GM13976 (cell line): ENCODE data around the gene OXTR.

Experiments used
- DNase-seq: peaks from one replicate; pipeline ENCODE4 v3.0.0; 2012; ENCODE audit warnings: low spot score
- CTCF ChIP-seq: IDR thresholded peaks from 2 replicates; pipeline ENCODE4 v1.5.1; 2012; ENCODE audit warnings: borderline replicate concordance, mild to moderate bottlenecking; ENCODE audit not compliant: insufficient read depth; ENCODE audit errors: extremely low read depth, missing control alignments, control extremely low read depth
- in situ Hi-C: fragments of 300-500 bp; cut with MboI; formaldehyde crosslinking; loops from one replicate; pipeline ENCODE4 v1.12.0; 2022; ENCODE audit warnings: low sequenced_read_pairs, mixed read lengths, inconsistent platforms; ENCODE audit not compliant: unreplicated experiment

The OXTR gene

GRCh38 chr3:8769088-8769822 is at the start of gene OXTR:
Gene OXTR, minus strand, starts transcription at chr3:8769613. Its CDS starts 1,426 bp downstream, at chr3:8768187.
- TF ChIP-seq CTCF: peak; percentile 100
- DNase-seq: peak; percentile 89
- in situ Hi-C loops: no loop called here

- in situ Hi-C loops: no loop called here
- no peak for TF ChIP-seq CTCF
- no peak for DNase-seq
These were observed 48.1 kb upstream of the OXTR start for GRCh38 chr3:8817486-8817885.

GRCh38 chr3:8816106-8816505 is 46.7 kb upstream of the OXTR start:
- no peak for TF ChIP-seq CTCF
- DNase-seq: no peak
- in situ Hi-C loops: no loop called here

- TF ChIP-seq CTCF: no peak
- in situ Hi-C loops: no loop called here
- no peak for DNase-seq
These were observed 44.0 kb upstream of the OXTR start for GRCh38 chr3:8813411-8813810.

- no peak for TF ChIP-seq CTCF
- in situ Hi-C loops: no loop called here
- DNase-seq: no peak
These were observed 41.1 kb upstream of the OXTR start for GRCh38 chr3:8810561-8810960.

- in situ Hi-C loops: no loop called here
- DNase-seq: no peak
- no peak for TF ChIP-seq CTCF
These were observed 36.4 kb upstream of the OXTR start for GRCh38 chr3:8805774-8806173.

- in situ Hi-C loops: no loop called here
- TF ChIP-seq CTCF: no peak
- no peak for DNase-seq
These were observed 32.8 kb upstream of the OXTR start for GRCh38 chr3:8802256-8802655.
